ENCODE results near the gene UBE2K.
A peak's percentile ranks its signal among the peaks of the same experiment; 100 is the strongest.
"Not testable (repeated sequence)": the region's sequence is repeated elsewhere in the genome, so short reads cannot be mapped to it uniquely, and the experiment has no call there.

UBE2K gene

DNA sequence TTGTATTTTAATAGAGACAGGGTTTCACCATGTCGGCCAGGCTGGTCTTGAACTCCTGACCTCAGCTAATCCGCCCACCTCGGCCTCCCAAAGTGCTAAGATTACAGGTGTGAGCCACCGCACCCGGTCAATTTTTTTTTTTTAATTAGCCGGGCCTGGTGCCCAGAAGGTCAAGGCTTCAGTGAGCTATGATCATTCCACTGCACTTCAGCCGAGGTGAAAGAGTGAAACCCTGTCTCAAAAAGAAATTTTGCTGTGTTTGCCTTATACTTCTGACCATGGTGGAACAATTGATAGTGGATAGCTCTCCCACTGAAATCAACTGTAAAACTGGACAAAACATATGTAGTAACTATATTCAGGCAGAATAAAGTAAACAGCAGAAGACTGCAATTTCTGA lies 35.3 kb upstream of the UBE2K start:
- no peaks in the 10 kb centered on the region for H3K27me3 ChIP-seq (ENCODE audit: control insufficient read depth, insufficient read depth, low read length)
- H3K36me3 ChIP-seq (ENCODE audit: control insufficient read depth, insufficient read depth, low read length): no peaks in the 10 kb centered on the region
- no peak overlapping the region for H3K4me3 ChIP-seq (ENCODE audit: low read depth, low read length)
- no peaks in the 10 kb centered on the region for H3K9me3 ChIP-seq (ENCODE audit: control insufficient read depth, insufficient read depth, low read length)
- no peak overlapping the region for H3K9ac ChIP-seq (ENCODE audit: low read depth, low read length)
- no peaks in the 10 kb centered on the region for H3K4me1 ChIP-seq (ENCODE audit: control insufficient read depth, insufficient read depth, low read length)

DNA sequence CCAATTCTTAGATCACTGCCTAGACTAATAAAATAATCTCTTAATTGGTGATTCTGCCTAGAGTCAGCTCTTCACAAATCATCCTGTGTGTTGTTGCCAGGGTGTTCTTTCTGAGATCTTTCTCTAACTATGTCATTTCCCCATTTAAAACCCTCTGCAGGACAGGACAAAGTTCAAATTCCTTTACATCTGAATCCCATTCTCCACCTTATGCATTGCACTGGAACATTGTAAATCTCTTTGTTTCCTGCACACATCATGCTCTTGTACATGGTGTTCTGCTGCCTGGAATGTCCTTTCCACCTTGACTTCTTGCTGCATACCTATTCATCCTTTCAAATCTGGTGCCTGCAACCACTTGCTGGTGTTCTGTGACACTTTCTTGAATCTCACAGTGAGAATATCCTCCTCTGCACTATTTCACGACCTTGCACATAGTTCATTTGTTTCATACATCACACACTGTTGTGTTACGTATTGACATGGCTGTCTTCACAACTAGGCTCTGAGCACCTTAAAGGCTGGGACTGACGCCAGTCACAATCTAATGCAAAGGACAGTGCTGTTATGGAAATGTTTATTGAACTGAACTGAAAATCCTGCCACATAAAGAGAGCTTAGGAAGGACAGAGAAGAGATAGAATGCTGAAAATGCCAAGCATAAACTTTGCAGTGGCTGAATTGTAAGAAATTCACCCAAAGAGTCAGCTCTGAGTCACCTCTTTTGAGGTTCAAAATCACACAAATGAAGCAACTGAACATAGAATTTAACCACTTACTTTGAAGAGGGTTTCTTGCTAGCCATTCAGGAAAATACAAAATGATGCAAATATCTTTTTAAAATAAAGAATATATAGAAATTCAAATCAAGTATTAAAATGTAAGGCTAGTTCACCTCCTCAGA lies 32.9 kb upstream of the UBE2K start:
- peak overlapping the region; percentile 9 for H3K9ac ChIP-seq (ENCODE audit: low read depth, low read length)

DNA sequence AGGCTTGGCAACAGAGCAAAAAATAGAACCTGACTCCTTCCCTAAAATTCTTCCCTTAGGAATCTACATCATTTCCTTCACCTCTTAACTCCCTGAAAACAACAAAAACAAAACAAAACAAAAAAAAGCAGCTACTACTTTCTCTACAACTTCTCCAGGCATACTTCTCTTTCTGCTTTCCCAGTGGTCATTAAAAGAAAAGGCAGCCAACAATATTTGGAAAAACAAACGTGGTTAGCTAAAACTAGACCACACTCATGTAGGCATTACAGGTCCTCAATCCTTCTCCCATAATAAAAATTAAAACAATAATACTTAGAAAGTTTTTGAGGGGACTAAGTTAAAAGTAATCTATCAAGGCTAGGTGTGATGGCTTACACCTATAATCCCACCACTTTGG lies 30.2 kb upstream of the UBE2K start:
- Histone ChIP-seq H3K4me3 (ENCODE audit: low read depth, low read length) (no peak overlapping the region), H3K36me3 (ENCODE audit: control insufficient read depth, insufficient read depth, low read length) (no peaks in the 10 kb centered on the region), H3K9me3 (ENCODE audit: control insufficient read depth, insufficient read depth, low read length) (no peaks in the 10 kb centered on the region), H3K27me3 (ENCODE audit: control insufficient read depth, insufficient read depth, low read length) (no peaks in the 10 kb centered on the region), H3K4me1 (ENCODE audit: control insufficient read depth, insufficient read depth, low read length) (no peaks in the 10 kb centered on the region), H3K9ac (ENCODE audit: low read depth, low read length) (no peak overlapping the region)

More for the DNA sequence above, 32.9 kb upstream of the UBE2K start:
- Histone ChIP-seq H3K27me3 (ENCODE audit: control insufficient read depth, insufficient read depth, low read length) (no peaks in the 10 kb centered on the region), H3K4me1 (ENCODE audit: control insufficient read depth, insufficient read depth, low read length) (no peaks in the 10 kb centered on the region), H3K36me3 (ENCODE audit: control insufficient read depth, insufficient read depth, low read length) (no peaks in the 10 kb centered on the region), H3K9me3 (ENCODE audit: control insufficient read depth, insufficient read depth, low read length) (no peaks in the 10 kb centered on the region), H3K4me3 (ENCODE audit: low read depth, low read length) (no peak overlapping the region)

DNA sequence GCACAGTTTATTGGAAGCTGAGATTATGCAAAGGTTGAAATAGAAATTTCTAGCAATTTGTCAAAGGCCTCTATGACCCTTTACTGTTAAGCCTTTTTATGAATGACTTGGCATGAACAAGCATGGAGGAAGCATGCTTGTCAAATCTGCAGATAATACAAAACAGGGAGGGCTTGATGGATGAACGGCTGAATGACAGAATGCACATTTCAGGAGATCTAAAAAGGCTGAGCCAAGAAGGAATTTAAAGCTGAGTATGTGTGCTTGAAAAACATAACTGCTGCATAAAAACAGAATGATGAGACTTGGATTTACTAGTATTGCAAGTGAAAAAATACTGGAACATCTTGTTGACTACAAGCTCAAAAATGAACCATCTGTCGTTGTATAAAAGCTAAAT lies 29.0 kb upstream of the UBE2K start:
- Histone ChIP-seq H3K9me3 (ENCODE audit: control insufficient read depth, insufficient read depth, low read length) (no peaks in the 10 kb centered on the region), H3K4me1 (ENCODE audit: control insufficient read depth, insufficient read depth, low read length) (no peaks in the 10 kb centered on the region), H3K27me3 (ENCODE audit: control insufficient read depth, insufficient read depth, low read length) (no peaks in the 10 kb centered on the region)

DNA sequence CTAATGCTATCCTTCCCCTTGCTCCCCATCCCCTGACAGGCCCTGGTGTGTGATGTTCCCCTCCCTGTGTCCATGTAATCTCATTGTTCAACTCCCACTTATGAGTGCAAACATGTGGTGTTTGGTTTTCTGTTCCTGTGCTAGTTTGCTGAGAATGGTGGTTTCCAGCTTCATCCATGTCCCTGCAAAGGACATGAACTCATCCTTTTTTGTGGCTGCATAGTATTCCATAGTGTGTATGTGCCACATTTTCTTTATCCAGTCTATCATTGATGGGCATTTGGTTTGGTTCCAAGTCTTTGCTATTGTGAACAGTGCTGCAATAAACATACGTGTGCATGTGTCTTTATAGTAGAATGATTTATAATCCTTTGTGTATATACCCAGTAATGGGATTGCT lies 27.6 kb upstream of the UBE2K start:
- H3K27me3 ChIP-seq (ENCODE audit: control insufficient read depth, insufficient read depth, low read length); H3K9me3 ChIP-seq (ENCODE audit: control insufficient read depth, insufficient read depth, low read length); H3K4me1 ChIP-seq (ENCODE audit: control insufficient read depth, insufficient read depth, low read length); H3K9ac ChIP-seq (ENCODE audit: low read depth, low read length); H3K4me3 ChIP-seq (ENCODE audit: low read depth, low read length); H3K36me3 ChIP-seq (ENCODE audit: control insufficient read depth, insufficient read depth, low read length): not testable (repeated sequence)

More for the DNA sequence above, 29.0 kb upstream of the UBE2K start:
- H3K9ac ChIP-seq (ENCODE audit: low read depth, low read length): no peak overlapping the region
- no peaks in the 10 kb centered on the region for H3K36me3 ChIP-seq (ENCODE audit: control insufficient read depth, insufficient read depth, low read length)
- no peak overlapping the region for H3K4me3 ChIP-seq (ENCODE audit: low read depth, low read length)

DNA sequence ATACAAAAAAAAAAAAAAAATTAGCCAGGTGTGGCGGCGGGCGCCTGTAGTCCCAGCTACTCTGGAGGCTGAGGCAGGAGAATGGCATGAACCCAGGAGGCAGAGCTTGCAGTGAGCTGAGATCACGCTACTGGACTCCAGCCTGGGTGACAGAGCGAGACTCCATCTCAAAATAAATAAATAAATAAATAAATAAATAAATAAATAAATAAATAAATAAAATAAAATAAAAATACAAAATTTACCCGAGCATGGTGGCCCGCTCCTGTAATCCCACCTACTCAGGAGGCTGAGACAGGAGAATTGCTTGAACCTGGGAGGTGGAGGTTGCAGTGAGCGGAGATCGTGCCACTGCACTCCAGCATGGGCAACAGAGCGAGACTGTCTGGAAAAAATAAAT lies 22.3 kb upstream of the UBE2K start:
- not testable (repeated sequence) for H3K27me3 ChIP-seq (ENCODE audit: control insufficient read depth, insufficient read depth, low read length); H3K9me3 ChIP-seq (ENCODE audit: control insufficient read depth, insufficient read depth, low read length); H3K4me3 ChIP-seq (ENCODE audit: low read depth, low read length); H3K4me1 ChIP-seq (ENCODE audit: control insufficient read depth, insufficient read depth, low read length); H3K9ac ChIP-seq (ENCODE audit: low read depth, low read length); H3K36me3 ChIP-seq (ENCODE audit: control insufficient read depth, insufficient read depth, low read length)

DNA sequence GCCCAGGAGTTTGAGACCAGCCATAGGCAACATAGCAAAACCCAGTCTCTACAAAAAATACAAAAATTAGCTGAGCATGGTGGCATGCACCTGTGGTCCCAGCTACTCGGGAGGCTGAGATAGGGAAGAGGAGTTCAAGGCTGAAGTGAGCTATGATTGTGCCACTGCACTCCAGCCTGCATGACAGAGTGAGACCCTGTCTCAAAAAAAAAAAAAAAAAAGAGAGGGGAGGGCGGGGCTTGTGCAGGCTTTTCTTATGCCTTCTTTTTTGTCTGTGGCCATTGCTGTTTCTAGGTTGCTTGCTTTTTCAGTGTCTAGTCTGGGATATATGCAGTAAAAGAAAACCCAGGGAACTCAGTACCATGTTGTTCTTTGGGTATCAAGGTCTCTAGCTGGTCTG lies 16.9 kb upstream of the UBE2K start:
- H3K4me1 ChIP-seq (ENCODE audit: control insufficient read depth, insufficient read depth, low read length); H3K9ac ChIP-seq (ENCODE audit: low read depth, low read length); H3K27me3 ChIP-seq (ENCODE audit: control insufficient read depth, insufficient read depth, low read length); H3K36me3 ChIP-seq (ENCODE audit: control insufficient read depth, insufficient read depth, low read length); H3K9me3 ChIP-seq (ENCODE audit: control insufficient read depth, insufficient read depth, low read length); H3K4me3 ChIP-seq (ENCODE audit: low read depth, low read length): not testable (repeated sequence)

DNA sequence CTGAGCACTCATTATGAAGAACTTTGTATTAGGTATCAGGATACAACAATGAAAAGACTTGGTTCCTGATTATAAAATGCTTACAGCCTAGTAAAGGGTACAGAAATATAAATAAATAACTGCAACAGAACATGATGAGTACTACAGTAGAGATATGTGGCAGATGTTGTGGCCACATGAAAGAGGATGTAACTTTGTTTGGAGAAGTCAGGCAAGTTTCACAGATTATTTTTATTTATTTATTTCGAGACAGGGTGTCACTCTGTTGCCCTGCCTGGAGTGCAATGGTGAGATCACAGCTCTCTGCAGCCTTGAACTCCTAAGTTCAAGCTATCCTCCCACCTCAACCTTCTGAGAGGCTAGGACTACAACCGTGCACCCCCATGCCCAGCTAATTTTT lies 15.8 kb upstream of the UBE2K start:
- H3K4me1 ChIP-seq (ENCODE audit: control insufficient read depth, insufficient read depth, low read length): no peaks in the 10 kb centered on the region
- H3K4me3 ChIP-seq (ENCODE audit: low read depth, low read length): no peak overlapping the region
- H3K27me3 ChIP-seq (ENCODE audit: control insufficient read depth, insufficient read depth, low read length): no peaks in the 10 kb centered on the region
- no peaks in the 10 kb centered on the region for H3K9me3 ChIP-seq (ENCODE audit: control insufficient read depth, insufficient read depth, low read length)
- no peak overlapping the region for H3K9ac ChIP-seq (ENCODE audit: low read depth, low read length)
- no peaks in the 10 kb centered on the region for H3K36me3 ChIP-seq (ENCODE audit: control insufficient read depth, insufficient read depth, low read length)

DNA sequence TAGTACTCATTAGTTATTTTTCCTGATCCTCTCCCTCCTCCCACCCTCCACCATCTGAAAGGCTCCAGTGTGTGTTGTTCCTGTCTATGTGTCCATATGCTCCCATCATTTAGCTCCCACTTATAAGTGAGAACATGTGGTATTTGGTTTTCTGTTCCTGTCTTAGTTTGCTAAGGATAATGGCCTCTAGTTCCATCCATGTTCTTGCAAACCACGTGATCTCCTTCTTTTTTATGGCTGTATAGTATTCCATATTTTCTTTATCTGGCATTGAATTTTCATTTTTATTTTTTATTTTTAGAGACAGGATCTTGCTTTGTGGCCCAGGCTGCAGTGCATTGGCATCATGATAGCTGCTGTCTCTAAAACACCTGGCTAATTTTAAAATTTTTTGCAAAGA lies 11.9 kb upstream of the UBE2K start:
- Histone ChIP-seq H3K36me3 (ENCODE audit: control insufficient read depth, insufficient read depth, low read length) (no peaks in the 10 kb centered on the region), H3K9me3 (ENCODE audit: control insufficient read depth, insufficient read depth, low read length) (no peaks in the 10 kb centered on the region), H3K4me1 (ENCODE audit: control insufficient read depth, insufficient read depth, low read length) (peaks cover 2% of the 10 kb centered on the region), H3K27me3 (ENCODE audit: control insufficient read depth, insufficient read depth, low read length) (no peaks in the 10 kb centered on the region), H3K9ac (ENCODE audit: low read depth, low read length) (no peak overlapping the region), H3K4me3 (ENCODE audit: low read depth, low read length) (no peak overlapping the region)

DNA sequence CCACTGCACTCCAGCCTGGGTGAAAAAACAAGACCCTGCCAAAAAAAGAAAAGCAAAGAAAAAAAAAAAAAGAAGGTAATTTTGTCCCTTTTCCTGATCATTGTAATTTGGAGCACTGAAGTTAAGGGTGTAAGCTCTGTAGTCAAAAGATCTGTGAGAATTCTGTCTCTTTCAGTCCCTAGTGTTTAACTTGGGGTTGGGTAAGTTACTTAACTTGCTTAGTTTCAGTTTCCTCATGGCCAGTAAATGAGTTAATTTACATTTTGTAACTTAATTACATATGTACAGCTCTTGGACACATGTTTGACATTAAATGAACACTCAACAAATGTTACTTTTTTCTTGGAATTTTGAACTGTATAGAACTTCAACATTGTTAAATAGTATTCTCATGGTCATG lies 10.9 kb upstream of the UBE2K start:
- Histone ChIP-seq H3K27me3 (ENCODE audit: control insufficient read depth, insufficient read depth, low read length) (no peaks in the 10 kb centered on the region), H3K4me1 (ENCODE audit: control insufficient read depth, insufficient read depth, low read length) (peaks cover 2% of the 10 kb centered on the region), H3K36me3 (ENCODE audit: control insufficient read depth, insufficient read depth, low read length) (no peaks in the 10 kb centered on the region), H3K9ac (ENCODE audit: low read depth, low read length) (no peak overlapping the region), H3K9me3 (ENCODE audit: control insufficient read depth, insufficient read depth, low read length) (no peaks in the 10 kb centered on the region), H3K4me3 (ENCODE audit: low read depth, low read length) (no peak overlapping the region)

DNA sequence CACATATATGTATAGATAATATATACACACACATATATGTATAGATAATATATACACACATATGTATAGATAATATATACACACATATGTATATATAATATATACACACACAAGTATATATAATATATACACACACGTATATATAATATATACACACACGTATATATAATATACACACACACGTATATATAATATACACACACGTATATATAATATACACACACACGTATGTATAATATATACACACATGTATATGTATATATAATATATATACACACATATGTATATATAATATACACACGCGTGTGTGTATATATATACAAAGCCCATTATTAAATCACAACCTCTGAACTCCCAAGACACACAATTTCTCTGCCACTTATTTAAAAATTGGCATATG lies 8.0 kb upstream of the UBE2K start:
- Histone ChIP-seq H3K4me3 (ENCODE audit: low read depth, low read length) (no peak overlapping the region), H3K9me3 (ENCODE audit: control insufficient read depth, insufficient read depth, low read length) (no peaks in the 10 kb centered on the region), H3K36me3 (ENCODE audit: control insufficient read depth, insufficient read depth, low read length) (no peaks in the 10 kb centered on the region), H3K27me3 (ENCODE audit: control insufficient read depth, insufficient read depth, low read length) (no peaks in the 10 kb centered on the region), H3K4me1 (ENCODE audit: control insufficient read depth, insufficient read depth, low read length) (peaks cover 2% of the 10 kb centered on the region), H3K9ac (ENCODE audit: low read depth, low read length) (no peak overlapping the region)

DNA sequence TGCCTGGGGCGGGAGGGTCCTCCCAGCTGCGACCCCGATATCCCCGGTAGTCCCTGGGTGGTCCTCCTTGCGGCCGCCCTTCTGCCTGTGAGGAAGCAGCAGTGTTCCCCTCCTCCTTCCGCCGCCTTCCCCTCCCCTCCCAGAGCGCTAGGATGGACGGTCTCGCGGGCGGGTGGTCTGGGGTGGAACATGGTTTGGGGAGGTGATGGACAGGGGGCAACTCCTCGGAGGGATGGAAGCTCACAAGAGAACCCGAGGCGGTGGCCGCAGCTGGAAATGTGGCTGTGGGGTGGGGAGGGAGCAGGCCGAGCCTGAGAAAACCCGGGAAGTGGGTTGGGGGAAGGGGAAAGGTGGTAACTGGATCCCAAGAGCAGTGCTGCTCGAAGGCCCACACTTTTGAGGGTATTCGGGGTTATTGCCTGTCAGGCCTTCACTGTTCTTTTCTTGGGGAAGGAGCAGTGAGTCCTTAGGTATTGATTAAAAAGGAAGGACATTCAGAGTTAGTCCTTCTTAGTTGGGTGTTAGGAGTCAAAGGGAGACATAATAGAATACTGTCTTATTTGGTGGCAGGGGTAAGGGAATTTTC lies 581 bp downstream of the UBE2K start:
- Histone ChIP-seq H3K27me3 (ENCODE audit: control insufficient read depth, insufficient read depth, low read length) (no peaks in the 10 kb centered on the region), H3K9me3 (ENCODE audit: control insufficient read depth, insufficient read depth, low read length) (no peaks in the 10 kb centered on the region), H3K9ac (ENCODE audit: low read depth, low read length) (peak overlapping the region; percentile 93), H3K4me1 (ENCODE audit: control insufficient read depth, insufficient read depth, low read length) (peaks cover 13% of the 10 kb centered on the region), H3K36me3 (ENCODE audit: control insufficient read depth, insufficient read depth, low read length) (peaks cover 3% of the 10 kb centered on the region), H3K4me3 (ENCODE audit: low read depth, low read length) (peak overlapping the region; percentile 86)

All from iPS-15b (cell line).